Measurements from ENCODE around the gene ITGB4. TPM values are rescaled to one million over a fixed set of nuclear protein-coding genes. Genes with fewer than 3 reads are reported as not detected.

Gene ITGB4
- total RNA-seq, 1 donor from 2014 or later: 3.1 TPM

Other genes with a start within 250 kb of the ITGB4 start
- 8.9 TPM for gene CASKIN2, start 205.9 kb upstream of the ITGB4 start, total RNA-seq
- gene TSEN54, start 204.9 kb upstream of the ITGB4 start, total RNA-seq: 15.7 TPM
- gene LLGL2, start 195.8 kb upstream of the ITGB4 start, total RNA-seq: 4.7 TPM
- gene MYO15B, start 133.7 kb upstream of the ITGB4 start, total RNA-seq: 43.8 TPM
- gene SMIM5, start 88.0 kb upstream of the ITGB4 start, total RNA-seq: 3.7 TPM
- gene RECQL5, start 54.3 kb upstream of the ITGB4 start, total RNA-seq: 11.0 TPM
- gene SAP30BP, start 54.1 kb upstream of the ITGB4 start, total RNA-seq: 36.5 TPM
- gene GALK1, start 43.7 kb downstream of the ITGB4 start, total RNA-seq: 29.2 TPM
- 15.7 TPM for gene UNK, start 63.3 kb downstream of the ITGB4 start, total RNA-seq
- 1.6 TPM for gene UNC13D, start 122.9 kb downstream of the ITGB4 start, total RNA-seq
- gene WBP2, start 133.9 kb downstream of the ITGB4 start, total RNA-seq: 17.7 TPM
- 23.5 TPM for gene TRIM47, start 157.1 kb downstream of the ITGB4 start, total RNA-seq
- gene TRIM65, start 175.5 kb downstream of the ITGB4 start, total RNA-seq: 20.4 TPM
- 32.9 TPM for gene MRPL38, start 183.4 kb downstream of the ITGB4 start, total RNA-seq
- 6.3 TPM for gene FBF1, start 219.6 kb downstream of the ITGB4 start, total RNA-seq